HG03097 (cell line): ENCODE data around the gene TMEM203.

Source experiments
- ATAC-seq: cut with Tn5 transposase; IDR thresholded peaks from one replicate; pipeline ENCODE4 v1.9.1; 2021; ENCODE audit not compliant: unreplicated experiment, low FRiP score

TMEM203 gene

DNA sequence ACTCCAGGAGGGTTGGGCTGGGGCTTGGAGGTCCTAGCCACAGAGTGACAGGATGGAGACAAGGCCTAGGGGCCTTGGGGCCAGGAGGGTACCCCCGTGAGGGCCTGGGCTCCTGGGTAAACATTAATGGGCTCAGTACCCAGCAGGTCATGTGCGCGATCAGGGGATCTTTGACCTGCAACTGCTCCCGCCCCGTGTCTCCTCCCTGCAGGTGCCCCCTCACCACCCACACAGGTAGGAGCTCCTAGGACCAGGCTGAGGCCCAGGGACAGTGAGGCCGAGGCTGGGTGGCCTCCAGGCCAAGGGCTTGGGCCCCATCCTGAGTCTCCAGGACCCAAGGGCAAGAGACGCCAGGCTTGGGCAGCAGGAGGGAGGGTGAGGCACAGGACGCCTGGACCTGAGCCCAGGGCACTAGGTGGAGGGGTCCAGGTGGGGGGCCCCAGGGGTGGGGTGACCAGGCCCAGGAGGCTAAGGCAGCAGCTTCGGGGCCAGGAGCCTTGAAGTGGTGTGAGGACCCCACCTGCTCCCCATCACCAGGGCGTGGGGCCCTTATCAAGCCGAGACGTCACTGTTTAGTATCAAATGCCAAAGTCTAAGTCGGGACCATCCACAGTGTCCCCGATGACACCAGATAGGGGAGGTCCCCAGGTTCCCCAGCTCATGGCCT is 25.4 kb upstream of the TMEM203 start, which contains the start of gene SLC34A3:
Gene SLC34A3 (plus strand): TSS at position 197 of the 667 bp plus-strand sequence. CDS start 802 bp downstream, outside the sequence.
- no peak for ATAC-seq

DNA sequence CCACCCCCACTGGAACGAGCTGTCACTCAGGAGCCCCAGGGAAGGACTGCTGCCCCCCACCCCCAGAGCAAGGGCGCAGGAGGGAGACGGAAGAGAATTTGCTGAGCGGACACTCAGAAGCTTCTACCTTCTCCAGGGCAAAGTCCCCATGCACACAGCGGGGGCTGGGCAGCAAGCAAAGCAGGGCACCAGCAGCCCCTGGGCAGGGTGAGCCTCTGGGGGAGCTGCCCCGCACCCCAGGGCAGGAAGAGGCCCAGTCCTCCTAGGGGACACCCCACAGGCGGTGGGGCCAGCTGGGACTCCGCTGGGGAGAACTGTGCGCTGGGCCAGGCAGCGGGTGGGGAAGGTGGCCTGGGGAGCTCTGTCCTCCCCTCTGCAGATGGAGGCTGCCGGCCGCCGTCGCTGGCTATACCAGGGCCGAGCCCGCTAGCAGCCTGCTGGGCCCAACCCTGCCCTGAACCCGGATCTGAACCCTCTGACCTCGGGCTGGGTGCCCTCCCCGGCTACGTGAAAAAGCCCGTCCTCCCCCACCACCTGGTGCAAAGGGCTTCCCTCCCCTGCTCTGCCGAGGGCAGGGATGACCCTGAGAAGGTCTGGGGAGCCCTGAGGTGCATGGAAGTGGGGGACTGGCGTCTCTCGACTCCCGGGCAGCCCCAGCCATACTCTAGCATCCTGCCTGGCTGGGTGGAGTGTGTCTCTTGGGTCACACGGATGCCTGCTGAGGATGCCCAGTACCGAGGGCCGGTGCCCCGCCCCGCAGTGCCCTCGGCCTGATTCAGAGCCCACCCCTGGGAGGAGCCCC is 24.7 kb upstream of the TMEM203 start:
- no peak for ATAC-seq

DNA sequence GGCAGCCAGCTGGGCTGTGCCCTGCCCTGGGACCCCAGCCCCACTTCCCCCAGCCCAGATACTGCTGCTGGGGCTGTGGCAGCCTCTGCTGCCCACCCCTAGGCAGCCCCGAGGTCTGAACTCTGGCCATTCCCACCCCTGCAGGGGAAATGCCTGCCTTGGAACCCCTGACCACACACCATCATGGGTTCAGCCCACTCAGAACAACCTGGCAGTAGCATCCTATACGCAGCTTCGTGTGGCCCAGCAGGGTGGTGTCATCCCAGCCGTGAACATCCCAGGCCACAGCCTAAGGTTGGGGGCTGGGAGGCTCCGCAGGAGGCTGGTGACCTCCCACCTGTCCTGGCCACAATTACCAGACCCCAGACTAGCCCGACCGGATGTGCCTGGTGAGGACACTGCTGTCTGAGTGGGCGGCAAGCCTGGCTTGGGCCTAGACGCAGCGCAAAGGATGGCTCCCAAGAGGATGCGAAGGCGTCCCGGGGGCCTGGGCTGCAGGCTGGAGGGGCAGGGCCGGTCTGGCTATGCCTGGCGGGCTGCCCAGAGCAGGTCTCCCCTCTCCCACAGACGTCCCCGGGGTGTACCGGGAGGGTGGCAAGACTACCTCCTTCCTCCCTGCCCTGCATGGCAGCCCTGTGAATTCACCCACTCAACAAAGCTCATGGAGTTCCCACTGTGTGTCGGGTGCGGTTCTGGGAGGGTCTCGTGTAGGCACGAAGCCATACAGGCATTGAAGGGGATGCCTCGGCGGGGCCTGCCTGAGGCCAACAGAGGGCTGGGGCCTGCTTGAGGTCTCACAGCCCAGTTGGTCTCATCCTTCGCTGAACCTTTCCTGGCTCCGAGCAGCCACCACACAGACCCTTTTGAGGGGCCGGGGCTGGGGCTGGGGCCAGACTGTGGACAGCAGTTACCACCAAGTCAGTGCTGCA is 23.8 kb upstream of the TMEM203 start:
- ATAC-seq: no peak

DNA sequence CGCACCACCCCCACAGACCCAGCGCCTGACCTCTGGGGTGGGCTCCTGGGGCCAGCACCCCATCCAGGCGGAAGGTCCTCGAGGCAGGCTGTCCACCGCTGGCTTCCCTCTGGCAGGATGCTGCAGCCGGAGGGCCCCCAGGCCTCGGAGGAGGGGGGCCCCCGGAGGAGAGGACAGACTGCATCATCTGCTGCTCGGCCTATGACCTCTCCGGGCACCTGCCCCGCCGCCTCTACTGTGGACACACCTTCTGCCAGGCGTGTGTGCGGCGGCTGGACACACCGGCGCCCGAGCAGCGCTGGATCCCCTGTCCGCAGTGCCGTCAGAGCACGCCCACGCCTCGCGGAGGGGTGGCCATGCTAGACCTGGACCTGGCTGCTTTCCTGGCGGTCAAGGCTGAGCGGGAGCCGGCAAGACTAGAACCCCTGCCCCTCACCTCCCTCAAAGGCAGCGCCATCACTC is 23.1 kb upstream of the TMEM203 start:
- ATAC-seq: no peak

DNA sequence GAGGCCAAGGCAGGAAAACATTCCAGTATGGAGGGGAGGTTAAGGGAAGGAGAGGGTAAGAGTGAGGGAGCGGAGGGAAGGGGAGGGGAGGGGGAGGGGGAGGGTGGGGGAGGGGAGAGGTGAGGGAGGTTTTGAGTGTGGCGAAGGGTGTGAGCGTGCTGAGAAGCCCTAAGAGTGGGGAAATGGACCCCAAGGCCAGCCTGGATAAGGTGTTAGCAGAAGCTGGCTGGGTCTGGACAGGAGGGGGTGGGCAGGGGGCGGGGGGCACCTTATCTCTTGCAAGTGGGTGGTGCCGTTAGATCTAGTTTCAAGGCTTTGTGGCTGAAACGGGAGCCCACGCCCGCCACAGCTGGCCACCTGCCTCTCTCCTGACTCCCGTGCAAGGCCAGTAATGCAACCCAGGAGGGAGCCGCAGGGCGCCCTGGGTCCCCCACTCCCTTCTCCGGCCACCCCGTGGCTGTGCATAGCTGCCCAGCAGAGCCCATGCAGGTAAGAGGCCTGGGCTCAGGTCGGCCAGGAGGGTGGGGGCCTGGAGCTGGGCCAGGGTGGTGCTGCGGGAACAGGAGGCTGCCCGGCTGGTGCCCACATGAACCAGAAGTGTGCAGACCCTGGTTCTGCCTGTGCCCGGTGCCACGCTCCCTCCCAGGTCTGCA is 22.5 kb upstream of the TMEM203 start:
- no peak for ATAC-seq

DNA sequence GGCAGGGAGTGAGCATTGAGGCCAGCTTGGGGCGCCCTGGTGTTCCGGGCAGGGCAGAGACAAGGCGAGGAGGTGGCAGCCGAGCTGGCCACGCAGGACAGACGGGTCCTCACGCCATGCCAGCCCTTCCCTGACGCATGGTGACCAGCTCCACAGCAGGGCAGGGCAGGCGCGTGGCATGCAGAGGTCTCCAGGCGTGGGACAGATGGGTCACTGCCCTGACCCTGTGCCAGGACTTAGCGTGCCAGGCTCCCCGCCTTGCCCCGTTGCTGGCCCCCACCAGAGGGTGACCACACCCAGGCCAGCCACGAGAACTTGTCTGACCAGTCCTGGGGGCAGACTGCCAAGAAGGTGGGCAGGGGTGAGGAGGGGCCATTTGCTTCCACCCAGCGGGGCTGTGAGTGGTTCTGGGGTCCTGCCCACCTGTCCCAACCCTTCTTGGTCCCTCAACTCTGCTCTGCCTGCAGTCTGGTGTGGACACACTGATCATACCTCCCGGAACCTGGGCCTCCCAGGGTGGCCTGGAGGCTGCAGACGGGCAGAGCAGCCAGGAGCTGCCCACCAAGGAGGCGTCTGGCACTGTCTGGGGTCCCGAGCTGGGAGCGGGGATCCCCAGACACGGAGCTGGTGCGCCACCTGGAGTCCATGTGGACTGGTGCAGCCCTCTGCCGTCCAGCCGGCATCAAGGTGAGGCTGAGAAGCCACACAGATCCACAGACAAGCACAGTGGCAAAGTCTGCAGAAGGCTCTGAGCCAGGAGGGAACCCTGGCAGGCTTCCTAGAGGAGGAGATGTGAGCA is 21.8 kb upstream of the TMEM203 start, which contains the start of gene RNF224:
Gene RNF224 (plus strand): TSS at position 449 of the 799 bp plus-strand sequence. CDS start 834 bp downstream, outside the sequence.
- ATAC-seq: no peak

DNA sequence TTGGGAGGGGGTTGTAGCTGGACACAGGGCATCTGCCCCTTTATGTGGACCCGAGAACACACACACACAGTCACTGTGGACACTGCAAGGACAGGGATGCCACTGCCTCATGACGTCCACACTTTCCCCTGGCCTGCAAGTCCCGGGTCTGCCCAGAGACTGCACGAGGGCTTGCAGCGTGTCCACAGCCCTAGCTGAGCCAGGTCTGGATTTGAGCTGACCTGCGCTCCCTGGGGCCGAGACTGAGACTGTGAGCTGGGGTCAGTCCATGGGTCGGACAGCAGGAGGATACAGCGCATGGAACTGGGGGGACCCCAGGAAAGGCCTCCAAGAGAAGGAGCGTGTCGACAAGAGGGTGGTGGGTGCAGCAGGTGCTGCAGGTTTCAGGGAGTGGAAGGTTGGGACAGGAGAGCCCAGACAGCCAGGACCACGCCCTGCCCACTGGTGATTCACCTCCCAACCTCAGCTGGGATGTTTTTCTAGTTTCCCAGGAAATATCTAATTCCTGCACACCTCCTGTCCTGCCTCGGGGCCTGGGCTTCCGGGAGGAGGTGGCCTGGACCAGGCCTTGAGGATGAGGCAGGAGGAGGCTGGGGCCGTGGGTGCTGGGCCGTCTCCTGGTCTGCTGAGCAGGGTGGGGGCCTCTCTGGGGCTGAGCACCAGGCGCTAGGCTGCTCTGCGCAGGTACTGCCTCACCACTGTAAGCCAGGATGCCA is 21.0 kb upstream of the TMEM203 start:
- ATAC-seq: no peak

DNA sequence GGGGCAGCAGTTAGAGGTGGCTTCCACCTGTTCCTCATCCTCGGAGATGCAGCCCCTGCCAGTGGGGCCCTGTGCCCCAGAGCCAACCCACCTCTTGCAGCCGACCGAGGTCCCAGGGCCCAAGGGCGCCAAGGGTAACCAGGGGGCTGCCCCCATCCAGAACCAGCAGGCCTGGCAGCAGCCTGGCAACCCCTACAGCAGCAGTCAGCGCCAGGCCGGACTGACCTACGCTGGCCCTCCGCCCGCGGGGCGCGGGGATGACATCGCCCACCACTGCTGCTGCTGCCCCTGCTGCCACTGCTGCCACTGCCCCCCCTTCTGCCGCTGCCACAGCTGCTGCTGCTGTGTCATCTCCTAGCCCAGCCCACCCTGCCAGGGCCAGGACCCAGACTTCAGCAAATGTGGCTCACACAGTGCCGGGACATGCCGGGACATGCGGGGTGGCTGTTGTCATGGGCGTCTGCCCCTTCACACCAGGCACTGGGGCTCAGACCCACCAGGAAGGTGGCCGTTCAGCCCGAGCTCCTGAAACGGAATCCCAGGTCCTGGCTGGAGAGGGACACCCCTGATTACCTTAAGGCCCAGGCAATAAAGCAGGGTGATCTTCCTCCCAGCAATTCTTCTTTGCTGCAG is 20.4 kb upstream of the TMEM203 start:
- ATAC-seq: no peak

DNA sequence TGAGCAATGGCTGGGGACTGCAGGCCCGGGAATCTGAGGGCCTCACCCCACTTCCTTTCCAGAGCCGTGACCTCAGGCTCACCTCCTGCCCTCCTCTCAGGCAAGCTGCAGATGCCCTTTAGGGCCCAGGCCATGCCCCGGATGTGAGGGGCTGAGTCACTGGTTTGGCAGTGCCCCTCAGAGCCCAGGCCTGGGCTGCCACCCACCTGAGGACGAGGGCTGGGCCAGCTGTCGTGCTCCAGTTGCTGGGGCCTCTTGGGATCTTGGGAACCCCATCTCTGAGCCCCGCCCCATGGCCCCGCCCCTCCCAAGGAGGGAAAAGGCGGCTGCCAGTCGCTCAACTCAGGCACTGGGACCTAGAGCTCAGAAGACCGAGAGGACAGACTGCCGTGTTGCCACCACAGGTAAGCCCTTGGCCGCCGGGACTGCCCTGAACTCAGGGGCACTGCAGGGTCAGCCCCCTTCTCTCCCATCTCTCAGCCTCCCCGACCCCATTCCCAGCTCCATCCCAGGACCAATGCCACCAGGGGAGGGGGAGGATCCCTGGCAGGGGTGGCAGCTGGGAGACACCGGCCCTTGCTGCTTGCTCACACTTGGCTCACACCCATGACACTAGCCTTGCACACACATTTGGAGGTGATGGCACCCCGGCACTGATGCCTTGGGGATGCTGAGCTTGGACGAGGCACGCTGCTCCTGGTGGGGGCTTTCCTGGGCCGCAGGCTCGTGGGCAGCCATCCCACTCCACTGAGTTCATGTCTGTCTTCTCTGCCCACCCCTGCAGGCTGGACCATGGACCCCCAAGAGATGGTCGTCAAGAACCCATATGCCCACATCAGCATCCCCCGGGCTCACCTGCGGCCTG is 19.6 kb upstream of the TMEM203 start, which contains the start of gene CYSRT1:
Gene CYSRT1 (plus strand): TSS at position 345 of the 865 bp plus-strand sequence. CDS start 448 bp downstream, at position 793.
- no peak for ATAC-seq

DNA sequence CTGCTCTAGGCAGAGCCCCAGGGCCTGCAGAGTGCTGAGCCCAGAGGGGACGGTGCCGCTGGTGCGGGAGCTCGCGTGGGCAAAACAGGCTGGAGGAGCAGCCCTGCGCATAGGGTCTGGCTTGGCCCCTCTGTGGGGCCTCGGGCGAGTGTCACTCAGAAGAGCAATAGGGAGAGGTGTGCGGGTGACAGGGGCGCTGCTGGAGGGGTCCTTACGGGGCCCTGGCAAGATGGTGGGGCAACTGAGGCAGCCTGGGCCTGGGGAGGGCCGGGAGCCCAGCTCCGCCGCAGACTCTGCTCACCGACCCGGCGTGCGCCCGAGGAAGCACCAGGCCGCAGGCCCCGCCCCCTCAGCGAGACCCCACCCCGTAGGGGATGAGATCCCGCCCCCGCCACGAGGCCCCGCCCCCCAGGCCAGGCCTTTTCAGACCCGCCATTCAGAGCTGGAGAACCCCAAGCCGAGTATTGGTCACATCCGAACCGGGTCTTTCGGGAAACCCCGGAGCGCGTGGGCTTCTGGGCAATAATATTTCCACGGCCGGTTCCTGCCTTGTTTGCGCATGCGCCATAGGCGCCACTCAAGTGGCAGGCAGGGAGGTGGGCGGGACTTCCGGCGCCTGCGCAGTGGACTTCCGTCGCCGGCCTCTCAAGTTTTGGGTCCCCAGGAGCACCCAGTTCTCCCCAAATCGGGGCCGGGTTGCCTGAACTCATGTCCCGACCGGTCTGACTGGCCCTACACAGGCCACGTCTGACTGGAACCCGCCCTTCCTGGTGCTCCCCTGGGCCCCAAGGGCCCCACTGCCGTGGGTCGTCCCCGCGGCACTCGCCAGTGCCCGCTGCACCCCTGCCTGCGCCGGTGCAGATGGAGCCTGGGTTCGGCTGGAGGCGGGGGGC is 17.9 kb upstream of the TMEM203 start:
- peak; percentile 72 for ATAC-seq

DNA sequence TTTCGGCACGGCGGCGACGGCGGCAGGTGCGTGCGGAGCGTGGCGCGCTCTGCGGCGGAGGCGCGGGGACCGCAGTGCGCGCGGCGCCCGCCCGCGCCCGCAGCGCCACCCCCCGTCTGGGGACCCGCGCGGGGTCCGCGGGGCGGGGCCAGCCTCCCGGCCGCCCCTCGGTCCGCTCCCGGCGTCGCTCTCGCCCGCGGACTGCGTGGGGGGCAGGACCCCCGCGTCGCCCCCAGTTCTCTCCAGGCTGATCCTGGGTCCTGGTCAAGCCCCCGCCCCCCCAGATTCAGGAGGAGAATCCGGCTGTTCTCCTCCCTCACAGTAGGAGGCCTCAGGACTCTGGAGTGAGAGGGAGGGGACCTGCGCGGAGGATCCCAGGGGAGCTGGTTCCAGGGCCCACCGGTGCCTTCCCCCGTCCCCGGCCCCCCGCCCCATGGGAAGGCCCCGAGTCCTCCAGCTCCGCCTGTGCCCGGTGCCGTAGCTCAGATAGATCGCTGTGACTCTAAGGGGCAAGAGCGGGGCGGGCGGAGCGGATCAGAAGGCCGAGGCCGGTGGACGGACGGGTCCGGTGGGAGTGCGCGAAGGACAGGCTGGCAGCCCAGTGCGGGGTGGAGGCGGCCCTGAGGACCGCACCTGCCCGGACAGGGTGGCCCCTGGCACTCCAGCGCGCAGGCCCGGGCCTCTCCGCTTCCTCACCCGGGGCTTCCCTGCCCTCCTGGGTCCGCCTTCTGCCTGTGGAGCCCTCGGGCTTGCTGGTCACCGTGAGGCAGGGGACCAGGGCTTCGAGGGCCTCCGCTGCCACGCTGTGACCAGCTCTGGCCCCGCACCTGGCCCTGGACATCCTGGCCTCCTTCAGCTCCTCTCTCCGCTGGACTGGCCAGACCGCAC is 17.0 kb upstream of the TMEM203 start, which contains the start of gene RNF208:
Gene RNF208 (minus strand): TSS at position 51 of the 888 bp plus-strand sequence. CDS start 1,028 bp downstream, outside the sequence.
- no peak for ATAC-seq

DNA sequence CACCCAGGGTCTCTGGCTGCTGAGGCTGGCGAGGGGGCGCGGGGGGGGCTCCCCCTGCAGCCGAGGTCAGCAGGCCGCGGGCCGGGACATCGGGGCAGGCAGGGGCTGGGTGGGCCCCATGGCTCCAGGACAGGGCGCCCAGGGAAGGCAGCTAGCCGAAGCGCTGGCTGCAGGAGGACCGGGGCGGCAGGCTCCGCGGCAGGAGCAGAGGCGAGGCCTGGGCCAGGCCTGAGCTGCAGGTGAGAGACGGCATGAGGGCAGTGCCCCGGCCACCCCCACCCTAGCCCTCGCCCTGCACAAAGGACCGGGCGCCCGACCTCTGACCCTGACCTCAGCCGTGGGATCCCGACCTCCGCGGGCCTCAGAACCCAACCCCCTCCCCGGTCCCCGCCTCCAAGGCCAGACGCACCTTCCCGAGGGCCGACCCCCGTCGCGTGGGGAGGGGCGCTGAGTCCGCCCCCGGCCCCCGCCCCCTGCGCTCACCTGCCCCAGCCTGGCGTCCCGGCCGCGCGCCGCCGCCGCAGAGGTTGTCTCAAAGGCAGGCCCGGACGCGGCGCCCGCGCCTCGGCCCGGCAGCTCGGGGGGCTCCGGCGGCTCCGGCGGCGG is 16.2 kb upstream of the TMEM203 start:
- ATAC-seq: no peak

DNA sequence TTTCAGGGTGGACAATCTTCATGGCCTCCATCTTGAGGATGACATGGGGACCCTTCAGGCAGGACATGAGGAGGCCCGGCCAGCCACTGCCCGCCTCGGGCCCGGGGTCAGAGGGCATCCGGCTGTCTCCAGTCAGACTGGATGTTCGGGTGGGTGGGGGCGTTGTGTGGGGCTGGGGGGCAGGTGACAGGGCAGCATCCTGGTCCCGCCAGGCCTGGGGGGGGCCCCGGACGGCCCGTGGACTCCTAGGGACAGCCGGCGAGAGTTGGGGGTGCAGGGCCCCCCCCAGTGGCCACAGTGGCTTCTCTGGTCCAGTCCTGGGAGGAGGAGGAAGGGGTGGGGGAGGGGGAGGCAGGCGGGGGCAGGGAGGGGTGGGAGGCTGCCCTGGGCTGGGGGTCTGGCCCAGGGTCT is 15.7 kb upstream of the TMEM203 start:
- ATAC-seq: no peak

DNA sequence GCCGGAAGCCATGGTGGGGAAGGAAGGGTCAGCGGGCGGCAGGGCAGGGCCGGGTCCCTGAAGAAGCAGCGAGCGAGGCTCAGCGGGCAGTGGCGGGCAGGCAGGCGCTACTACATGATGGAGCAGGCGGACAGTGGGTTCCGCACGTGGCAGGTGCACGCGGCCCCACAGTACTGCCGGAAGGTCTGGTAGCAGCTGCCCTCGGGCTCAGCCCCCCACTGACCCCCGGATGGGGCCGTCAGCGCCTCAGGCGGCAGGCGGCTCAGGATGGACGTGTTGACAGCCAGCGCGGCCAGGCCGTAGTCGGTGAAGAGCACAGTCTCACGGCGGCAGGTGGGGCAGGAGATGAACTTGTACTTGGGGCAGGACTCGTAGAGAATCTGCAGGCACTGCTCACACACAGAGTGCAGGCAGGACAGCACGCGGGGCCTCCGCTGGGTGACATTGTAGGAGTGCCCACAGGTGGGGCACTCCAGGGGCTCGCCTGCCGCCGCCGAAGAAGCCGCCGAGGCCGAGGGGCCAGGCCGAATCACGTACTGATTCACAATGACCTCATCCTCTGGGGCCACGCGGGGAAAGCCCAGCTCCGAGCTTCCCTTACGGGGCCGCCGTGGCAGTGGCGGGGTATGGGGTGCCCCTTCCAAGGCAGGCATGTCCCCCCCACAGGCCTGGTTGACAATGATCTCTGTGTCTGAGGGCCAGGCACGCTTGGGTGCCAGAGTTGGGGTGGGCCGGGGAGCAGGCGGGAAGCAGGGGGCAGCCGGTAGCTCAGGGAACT is 15.1 kb upstream of the TMEM203 start:
- ATAC-seq: no peak
